Caco-2 (cell line): ENCODE measurements around the gene ZNF23. TPM values are rescaled to one million over a fixed set of nuclear protein-coding genes. Genes with fewer than 3 reads are reported as not detected.

ENCODE experiments used
- BruUV-seq: library from RNA; stranded (reverse); fragments of 400-500 nt; replicated peaks from 2 replicates; lab custom pipeline; 2021; lab: Mats Ljungman, UMichigan
- CTCF ChIA-PET: fragments of 300-600 bp; sonication (Branson Sonifier 250); formaldehyde crosslinking; loops from one replicate; lab custom pipeline; 2022; ENCODE audit warnings: antibody characterized with exemption; lab: Charles Lee
- POLR2A ChIA-PET: fragments of 300-600 bp; sonication (Branson Sonifier 250); formaldehyde crosslinking; loops from one replicate; lab custom pipeline; 2022; ENCODE audit warnings: antibody characterized with exemption; lab: Charles Lee
- DNase-seq, 2 experiments: peaks; one replicate each; pipeline versions ENCODE4 v3.0.0 to v3.0.0-alpha.2; 2020 to 2022
- H3K27me3 ChIP-seq: replicated peaks from 2 replicates; pipeline ENCODE4 v1.6.0; 2011; ENCODE audit warnings: low read length; ENCODE audit not compliant: control insufficient read depth, insufficient read depth
- H3K36me3 ChIP-seq: 2 replicates; pipeline ENCODE4 v1.5.1; 2011; ENCODE audit warnings: low read length; ENCODE audit not compliant: control insufficient read depth, insufficient read depth
- H3K4me1 ChIP-seq: fragments of 250-450 bp; sonication (Bioruptor Pico); 2 replicates; pipeline ENCODE4 v1.5.1; 2020; ENCODE audit warnings: mild to moderate bottlenecking
- H3K4me3 ChIP-seq: 2 replicates; pipeline ENCODE4 v1.5.1; 2011; ENCODE audit warnings: low read depth, mild to moderate bottlenecking, control low read depth, low read length
- H3K9me3 ChIP-seq: fragments of 250-450 bp; sonication (Bioruptor Pico); 2 replicates; pipeline ENCODE4 v1.5.1; 2020; ENCODE audit warnings: mild to moderate bottlenecking, moderate library complexity
- H3K27ac Mint-ChIP-seq: one replicate; pipeline ENCODE4 v1.8.0; 2022; ENCODE audit warnings: mixed read lengths; ENCODE audit not compliant: unreplicated experiment
- H3K27me3 Mint-ChIP-seq: one replicate; pipeline ENCODE4 v1.8.0; 2022; ENCODE audit warnings: mixed read lengths; ENCODE audit not compliant: insufficient read depth, unreplicated experiment
- H3K36me3 Mint-ChIP-seq: one replicate; pipeline ENCODE4 v1.8.0; 2022; ENCODE audit warnings: mild to moderate bottlenecking, mixed read lengths; ENCODE audit not compliant: insufficient read depth, unreplicated experiment
- H3K4me1 Mint-ChIP-seq: one replicate; pipeline ENCODE4 v1.8.0; 2022; ENCODE audit warnings: low read depth, mixed read lengths; ENCODE audit not compliant: unreplicated experiment
- H3K4me3 Mint-ChIP-seq: one replicate; pipeline ENCODE4 v1.8.0; 2022; ENCODE audit warnings: mild to moderate bottlenecking, moderate library complexity, mixed read lengths; ENCODE audit not compliant: unreplicated experiment
- H3K9me3 Mint-ChIP-seq: one replicate; pipeline ENCODE4 v1.8.0; 2022; ENCODE audit warnings: mixed read lengths; ENCODE audit not compliant: unreplicated experiment
- CTCF ChIP-seq, 2 experiments: fragments of 200-600 bp in 1 of 2; IDR thresholded peaks; 1 replicate in 1 of 2; 2 replicates in 1 of 2; pipeline versions ENCODE4 v1.5.1 to v1.8.0; 2011 to 2022; ENCODE audit warnings: antibody characterized with exemption in 1 of 2, control low read depth in 1 of 2, inconsistent platforms in 1 of 2, low read depth in 1 of 2, low read length in 1 of 2, mild to moderate bottlenecking in 1 of 2, moderate library complexity in 1 of 2; ENCODE audit not compliant: insufficient read depth in 1 of 2, severe bottlenecking in 1 of 2, unreplicated experiment in 1 of 2
- intact Hi-C: fragments of 100-400 bp; cut with micrococcal nuclease; formaldehyde crosslinking; loops from one replicate; pipeline ENCODE4 v1.10.0; 2022; ENCODE audit not compliant: unreplicated experiment
- total RNA-seq: library from RNA; stranded (reverse); gene quantifications from 2 replicates; pipeline ENCODE4 v1.2.3, GENCODE V29; 2022

ZNF23 gene
- total RNA-seq, 1 experiment from 2014 or later = 9.6 TPM

GRCh38 chr16:71413341-71413740 is 48.7 kb downstream of the ZNF23 start:
- CTCF ChIA-PET = interaction anchor here (0.6 to 4.6 kb wide), 19 partner anchors 9 to 1408 kb away, joined by 3 to 46 read pairs (median 4); partner anchors contain the start of gene ZNF23
- no peaks in the 10 kb centered on the region; the same call in 1 of the 2 replicates for H3K27me3 ChIP-seq
- peaks cover 9% of the 10 kb centered on the region; the same call in 1 of the 2 replicates for H3K4me1 ChIP-seq
- H3K36me3 ChIP-seq = no peaks in the 10 kb centered on the region
- Mint-ChIP-seq H3K27me3 (peaks cover 33% of the 10 kb centered on the region), H3K27ac (no peak overlapping the region), H3K4me3 (no peak overlapping the region), H3K36me3 (no peaks in the 10 kb centered on the region), H3K4me1 (no peaks in the 10 kb centered on the region), H3K9me3 (no peaks in the 10 kb centered on the region)
- intact Hi-C loops = no loop called here
- no peak overlapping the region for H3K4me3 ChIP-seq
- TF ChIP-seq CTCF (IDR thresholded peaks at IDR 0.05; ENCODE audit: insufficient read depth in 1 of 2, low read depth in 1 of 2, low read length in 1 of 2, severe bottlenecking in 1 of 2, unreplicated experiment in 1 of 2) = no peak
- POLR2A ChIA-PET = interaction anchor here (0.6 kb wide), 1 partner anchor 467 kb away, joined by 3 read pairs; no protein-coding TSS in a partner anchor
- H3K9me3 ChIP-seq = no peaks in the 10 kb centered on the region
- BruUV-seq = no TSS peak
- DNase-seq = no peak

- no TSS peak for BruUV-seq
- no peaks in the 10 kb centered on the region; the same call in 1 of the 2 replicates for H3K27me3 ChIP-seq
- peaks cover 9% of the 10 kb centered on the region; the same call in 1 of the 2 replicates for H3K4me1 ChIP-seq
- ChIA-PET CTCF (interaction anchor here (0.6 to 4.6 kb wide), 19 partner anchors 10 to 1407 kb away, joined by 3 to 46 read pairs (median 4); partner anchors contain the start of gene ZNF23), POLR2A (no interaction called here)
- no peaks in the 10 kb centered on the region for H3K9me3 ChIP-seq
- intact Hi-C loops = loop anchor here (1.0 kb wide), 3 partner anchors 87 to 199 kb away; no protein-coding TSS in a partner anchor
- H3K36me3 Mint-ChIP-seq = no peaks in the 10 kb centered on the region
- no peaks in the 10 kb centered on the region for H3K9me3 Mint-ChIP-seq
- peak; percentile 84 to 92 for TF ChIP-seq CTCF (IDR thresholded peaks at IDR 0.05; ENCODE audit: insufficient read depth in 1 of 2, low read depth in 1 of 2, low read length in 1 of 2, severe bottlenecking in 1 of 2, unreplicated experiment in 1 of 2)
- no peaks in the 10 kb centered on the region for H3K4me1 Mint-ChIP-seq
- H3K36me3 ChIP-seq = no peaks in the 10 kb centered on the region
- peaks cover 36% of the 10 kb centered on the region for H3K27me3 Mint-ChIP-seq
- no peak overlapping the region for H3K4me3 Mint-ChIP-seq
- peak; percentile 74 to 81 for DNase-seq
- no peak overlapping the region for H3K27ac Mint-ChIP-seq
- H3K4me3 ChIP-seq = no peak overlapping the region
These were observed 49.5 kb downstream of the ZNF23 start for GRCh38 chr16:71412270-71413160.

GRCh38 chr16:71410146-71410545 is 51.9 kb downstream of the ZNF23 start:
- ChIA-PET POLR2A (no interaction called here), CTCF (interaction anchor here (4.6 kb wide), 1 partner anchor 89 kb away, joined by 46 read pairs; no protein-coding TSS in a partner anchor)
- no peak overlapping the region for H3K27ac Mint-ChIP-seq
- H3K27me3 Mint-ChIP-seq = peaks cover 24% of the 10 kb centered on the region
- no peak overlapping the region for H3K4me3 Mint-ChIP-seq
- no peaks in the 10 kb centered on the region for H3K36me3 Mint-ChIP-seq
- no peaks in the 10 kb centered on the region for H3K36me3 ChIP-seq
- TF ChIP-seq CTCF (IDR thresholded peaks at IDR 0.05; ENCODE audit: insufficient read depth in 1 of 2, low read depth in 1 of 2, low read length in 1 of 2, severe bottlenecking in 1 of 2, unreplicated experiment in 1 of 2) = no peak
- intact Hi-C loops = no loop called here
- no TSS peak for BruUV-seq
- DNase-seq = no peak
- no peaks in the 10 kb centered on the region; the same call in 1 of the 2 replicates for H3K27me3 ChIP-seq
- no peaks in the 10 kb centered on the region for H3K9me3 Mint-ChIP-seq
- peaks cover 4% of the 10 kb centered on the region; the same call in 1 of the 2 replicates for H3K9me3 ChIP-seq
- no peaks in the 10 kb centered on the region for H3K4me1 Mint-ChIP-seq
- peaks cover 9% of the 10 kb centered on the region; the same call in 1 of the 2 replicates for H3K4me1 ChIP-seq
- no peak overlapping the region for H3K4me3 ChIP-seq
